GM18502 (cell line): Measurements from ENCODE around the gene PBX1.
A peak's percentile ranks its signal among the peaks of the same experiment; 100 is the strongest.
"Not testable (repeated sequence)": the region's sequence is repeated elsewhere in the genome, so short reads cannot be mapped to it uniquely, and the experiment has no call there.

ENCODE experiments used
- ATAC-seq: cut with Tn5 transposase; IDR thresholded peaks from one replicate; pipeline ENCODE4 v1.9.1; 2021; ENCODE audit warnings: mild to moderate bottlenecking; ENCODE audit not compliant: unreplicated experiment, poor library complexity

Gene PBX1

GRCh38 chr1:164636757-164637156, 77.8 kb downstream of the PBX1 start:
- ATAC-seq = no peak

- no peak for ATAC-seq
Observed at GRCh38 chr1:164637461-164638375, 78.7 kb downstream of the PBX1 start.

GRCh38 chr1:164638492-164639202, 79.7 kb downstream of the PBX1 start:
- no peak for ATAC-seq

- ATAC-seq = no peak
Observed at GRCh38 chr1:164640686-164641352, 81.8 kb downstream of the PBX1 start.

- ATAC-seq = no peak
Observed at GRCh38 chr1:164641353-164641730, 82.4 kb downstream of the PBX1 start.

- ATAC-seq = no peak
Observed at GRCh38 chr1:164643018-164643417, 84.0 kb downstream of the PBX1 start.

GRCh38 chr1:164644268-164644667, 85.3 kb downstream of the PBX1 start:
- no peak for ATAC-seq

- no peak for ATAC-seq
Observed at GRCh38 chr1:164644774-164645644, 86.0 kb downstream of the PBX1 start.

GRCh38 chr1:164645921-164646320, 86.9 kb downstream of the PBX1 start:
- ATAC-seq = no peak

GRCh38 chr1:164647211-164647610, 88.2 kb downstream of the PBX1 start:
- no peak for ATAC-seq

- ATAC-seq = no peak
Observed at GRCh38 chr1:164648636-164649035, 89.7 kb downstream of the PBX1 start.

GRCh38 chr1:164649146-164649545, 90.2 kb downstream of the PBX1 start:
- ATAC-seq = no peak

GRCh38 chr1:164650531-164650930, 91.5 kb downstream of the PBX1 start:
- ATAC-seq = no peak

GRCh38 chr1:164651351-164651951, 92.5 kb downstream of the PBX1 start:
- ATAC-seq = no peak

GRCh38 chr1:164652969-164653368, 94.0 kb downstream of the PBX1 start:
- ATAC-seq = not testable (repeated sequence)

- ATAC-seq = no peak
Observed at GRCh38 chr1:164653705-164654104, 94.7 kb downstream of the PBX1 start.

- ATAC-seq = no peak
Observed at GRCh38 chr1:164654200-164654599, 95.2 kb downstream of the PBX1 start.

GRCh38 chr1:164658864-164659263, 99.9 kb downstream of the PBX1 start:
- no peak for ATAC-seq

GRCh38 chr1:164659621-164660411, 100.8 kb downstream of the PBX1 start:
- ATAC-seq = peak; percentile 17
